Measurements from ENCODE around the gene SLCO3A1. TPM values are rescaled to one million over a fixed set of nuclear protein-coding genes. Genes with fewer than 3 reads are reported as not detected.

The SLCO3A1 gene
- total and polyA plus RNA-seq, 4 donors: 1.6 to 3.6 (median 2.4) TPM

- no peaks in the 10 kb centered on the region for H3K9me3 ChIP-seq (ENCODE audit: control insufficient read depth in 4 of 4, low read length in 3 of 4)
- H3K27ac ChIP-seq (ENCODE audit: low read depth in 1 of 2, low read length in 2 of 2): peak overlapping the region; percentile 31 to 38
- H3K4me3 ChIP-seq (ENCODE audit: low read depth in 1 of 3, low read length in 3 of 3): no peak overlapping the region
- DNase-seq (ENCODE audit: low spot score): no peak
- H3K9ac ChIP-seq (ENCODE audit: low read depth in 1 of 2, low read length in 2 of 2): no peak overlapping the region
- H3K27me3 ChIP-seq (ENCODE audit: control insufficient read depth in 4 of 4, insufficient read depth in 4 of 4, low read length in 3 of 4): no peaks in the 10 kb centered on the region
- no peaks in the 10 kb centered on the region for H3K36me3 ChIP-seq (ENCODE audit: control insufficient read depth in 4 of 4, insufficient read depth in 3 of 4, low read depth in 1 of 4, low read length in 3 of 4)
- H3K4me1 ChIP-seq (ENCODE audit: control insufficient read depth in 4 of 4, insufficient read depth in 4 of 4, low read length in 3 of 4): peaks cover 7 to 28% (median 16%) of the 10 kb centered on the region in 4 donors
- 64% methylated on average over 8 of the region's 8 CpGs for WGBS
- TF ChIP-seq RAD21 (IDR thresholded peaks at IDR 0.05): no peak
- no peak for TF ChIP-seq HNF4G (IDR thresholded peaks at IDR 0.05)
- TF ChIP-seq HNF4A (conservative IDR thresholded peaks at IDR 0.05): peak in 1 of 2 donors; percentile 10
- no peak for TF ChIP-seq SP1 (IDR thresholded peaks at IDR 0.05)
- TF ChIP-seq RXRA (IDR thresholded peaks at IDR 0.05): no peak
- TF ChIP-seq GABPA (IDR thresholded peaks at IDR 0.05 in 1 of 2, conservative IDR thresholded peaks at IDR 0.05 in 1 of 2): no peak
- TF ChIP-seq JUND (IDR thresholded peaks at IDR 0.05): no peak
Observed at GRCh38 chr15:91940496-91941381, 87.2 kb downstream of the SLCO3A1 start.

GRCh38 chr15:91941871-91942658 lies 88.6 kb downstream of the SLCO3A1 start:
- Histone ChIP-seq H3K9ac (ENCODE audit: low read depth in 1 of 2, low read length in 2 of 2) (no peak overlapping the region), H3K9me3 (ENCODE audit: control insufficient read depth in 4 of 4, low read length in 3 of 4) (no peaks in the 10 kb centered on the region), H3K27me3 (ENCODE audit: control insufficient read depth in 4 of 4, insufficient read depth in 4 of 4, low read length in 3 of 4) (no peaks in the 10 kb centered on the region), H3K36me3 (ENCODE audit: control insufficient read depth in 4 of 4, insufficient read depth in 3 of 4, low read depth in 1 of 4, low read length in 3 of 4) (no peaks in the 10 kb centered on the region), H3K4me1 (ENCODE audit: control insufficient read depth in 4 of 4, insufficient read depth in 4 of 4, low read length in 3 of 4) (peaks cover 7 to 28% (median 16%) of the 10 kb centered on the region in 4 donors), H3K4me3 (ENCODE audit: low read depth in 1 of 3, low read length in 3 of 3) (no peak overlapping the region), H3K27ac (ENCODE audit: low read depth in 1 of 2, low read length in 2 of 2) (peak overlapping the region; percentile 67 to 72)
- TF ChIP-seq RAD21 (IDR thresholded peaks at IDR 0.05) (peak; percentile 12 to 25), RXRA (IDR thresholded peaks at IDR 0.05) (no peak), FOXA2 (IDR thresholded peaks at IDR 0.05) (no peak)
- DNase-seq (ENCODE audit: low spot score): no peak
- WGBS: 71% methylated on average over 9 of the region's 9 CpGs

- peak overlapping the region in 1 of 2 donors; percentile 54 for H3K9ac ChIP-seq (ENCODE audit: low read depth in 1 of 2, low read length in 2 of 2)
- peak; percentile 58 for DNase-seq (ENCODE audit: low spot score)
- peak overlapping the region; percentile 67 to 72 for H3K27ac ChIP-seq (ENCODE audit: low read depth in 1 of 2, low read length in 2 of 2)
- H3K27me3 ChIP-seq (ENCODE audit: control insufficient read depth in 4 of 4, insufficient read depth in 4 of 4, low read length in 3 of 4): no peaks in the 10 kb centered on the region
- no peak overlapping the region for H3K4me3 ChIP-seq (ENCODE audit: low read depth in 1 of 3, low read length in 3 of 3)
- H3K4me1 ChIP-seq (ENCODE audit: control insufficient read depth in 4 of 4, insufficient read depth in 4 of 4, low read length in 3 of 4): peaks cover 7 to 28% (median 18%) of the 10 kb centered on the region in 4 donors
- H3K36me3 ChIP-seq (ENCODE audit: control insufficient read depth in 4 of 4, insufficient read depth in 3 of 4, low read depth in 1 of 4, low read length in 3 of 4): no peaks in the 10 kb centered on the region
- no peaks in the 10 kb centered on the region for H3K9me3 ChIP-seq (ENCODE audit: control insufficient read depth in 4 of 4, low read length in 3 of 4)
- 24% methylated on average over 9 of the region's 9 CpGs for WGBS
- TF ChIP-seq FOXA2 (IDR thresholded peaks at IDR 0.05): peak; percentile 58
- peak in 1 of 2 donors; percentile 43 for TF ChIP-seq EGR1 (IDR thresholded peaks at IDR 0.05; ENCODE audit: low read depth in 2 of 2)
- peak; percentile 45 to 57 for TF ChIP-seq RAD21 (IDR thresholded peaks at IDR 0.05)
- TF ChIP-seq HNF4A (conservative IDR thresholded peaks at IDR 0.05): peak; percentile 22 to 52
- TF ChIP-seq NR2F2 (IDR thresholded peaks at IDR 0.05): peak; percentile 74
- peak; percentile 75 for TF ChIP-seq FOXA1 (IDR thresholded peaks at IDR 0.05)
- no peak for TF ChIP-seq HNF4G (IDR thresholded peaks at IDR 0.05)
- TF ChIP-seq GABPA (IDR thresholded peaks at IDR 0.05 in 1 of 2, conservative IDR thresholded peaks at IDR 0.05 in 1 of 2): peak in 1 of 2 donors; percentile 18
- TF ChIP-seq RXRA (IDR thresholded peaks at IDR 0.05): peak; percentile 47 to 78
- TF ChIP-seq CTCF (IDR thresholded peaks at IDR 0.05; ENCODE audit: low read depth, low read length, missing input control): no peak
- no peak for TF ChIP-seq TAF1 (conservative IDR thresholded peaks at IDR 0.05)
- TF ChIP-seq REST (IDR thresholded peaks at IDR 0.05): no peak
- TF ChIP-seq SP1 (IDR thresholded peaks at IDR 0.05): peak; percentile 65
- peak; percentile 43 for TF ChIP-seq ATF3 (IDR thresholded peaks at IDR 0.05)
- peak; percentile 62 for TF ChIP-seq MAX (IDR thresholded peaks at IDR 0.05)
- TF ChIP-seq JUND (IDR thresholded peaks at IDR 0.05): peak in 1 of 2 donors; percentile 46
- peak; percentile 70 for TF ChIP-seq YY1 (IDR thresholded peaks at IDR 0.05)
Observed at GRCh38 chr15:91942720-91943394, 89.3 kb downstream of the SLCO3A1 start.
